ENCODE data around the gene PC.
"Not testable (repeated sequence)": the region's sequence is repeated elsewhere in the genome, so short reads cannot be mapped to it uniquely, and the experiment has no call there.

PC gene

DNA sequence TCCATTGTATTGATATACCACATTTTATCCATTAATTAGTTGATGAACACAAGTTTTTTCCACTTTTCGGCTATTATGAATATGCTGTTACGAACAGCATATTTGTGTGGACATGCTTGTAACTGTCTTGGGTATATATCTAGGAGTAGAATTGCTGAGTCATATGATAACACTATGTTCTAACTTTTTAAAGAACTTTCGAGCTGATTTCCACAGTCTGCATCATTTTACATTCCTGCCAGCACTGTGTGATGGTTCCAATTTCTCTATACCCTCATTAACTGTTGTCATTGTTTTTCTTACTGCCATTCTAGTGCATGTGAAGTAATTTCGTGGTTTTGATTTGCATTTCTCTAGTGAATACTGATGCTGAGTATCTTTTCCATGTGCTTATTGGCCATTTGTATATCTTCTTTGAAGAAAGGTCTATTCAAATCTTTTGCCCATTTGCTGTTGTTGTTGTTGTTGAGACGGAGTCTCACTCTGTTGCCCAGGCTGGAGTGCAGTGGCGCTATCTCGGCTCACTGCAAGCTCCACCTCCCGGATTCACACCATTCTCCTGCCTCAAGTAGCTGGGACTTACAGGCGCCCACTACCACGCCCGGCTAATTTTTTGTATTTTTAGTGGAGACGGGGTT lies 122.3 kb downstream of the PC start:
- DNase-seq = no peak

DNA sequence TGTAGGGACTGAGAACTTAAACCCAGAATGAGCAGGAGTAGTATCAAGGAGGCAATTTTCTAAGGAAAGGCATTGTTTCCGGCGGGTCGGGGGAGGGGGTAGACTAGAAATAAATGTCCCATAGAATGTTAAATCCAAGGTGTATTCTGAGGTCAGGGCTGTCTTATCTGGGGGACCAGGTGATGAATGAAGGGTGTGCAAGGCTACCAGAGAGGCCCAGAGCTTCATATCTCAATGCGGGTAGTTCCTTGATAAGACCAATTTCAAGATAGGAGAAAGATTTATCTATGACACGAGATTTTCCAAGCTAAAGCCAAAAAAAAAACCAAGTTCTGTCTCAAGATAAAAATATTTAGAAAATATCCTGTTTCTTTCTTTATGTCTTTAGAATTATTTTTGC lies 123.2 kb downstream of the PC start:
- no peak for DNase-seq

GRCh38 chr11:66834539-66834845 lies 123.7 kb downstream of the PC start:
- no peak for DNase-seq

GRCh38 chr11:66824573-66824972 lies 133.6 kb downstream of the PC start:
- not testable (repeated sequence) for DNase-seq

DNA sequence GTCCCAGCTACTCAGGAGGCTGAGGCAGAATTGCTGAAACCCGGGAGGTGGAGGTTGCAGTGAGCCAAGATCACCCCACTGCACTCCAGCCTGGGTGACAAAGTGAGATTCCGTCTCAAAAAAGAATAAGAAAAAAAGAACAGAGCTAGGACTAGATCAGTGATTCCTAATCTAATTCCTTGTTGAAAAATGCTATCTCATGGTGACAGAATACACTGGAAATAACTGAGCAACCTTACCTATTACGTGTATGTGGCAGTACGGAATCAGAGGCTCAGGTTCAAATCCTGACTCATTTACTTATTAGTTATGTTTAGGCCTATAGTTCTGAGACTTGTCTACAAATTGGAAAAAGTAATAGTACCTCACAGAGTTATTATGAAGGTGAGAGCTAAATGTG lies 134.5 kb downstream of the PC start:
- DNase-seq = no peak

GRCh38 chr11:66820901-66821300 lies 137.3 kb downstream of the PC start:
- DNase-seq = no peak

DNA sequence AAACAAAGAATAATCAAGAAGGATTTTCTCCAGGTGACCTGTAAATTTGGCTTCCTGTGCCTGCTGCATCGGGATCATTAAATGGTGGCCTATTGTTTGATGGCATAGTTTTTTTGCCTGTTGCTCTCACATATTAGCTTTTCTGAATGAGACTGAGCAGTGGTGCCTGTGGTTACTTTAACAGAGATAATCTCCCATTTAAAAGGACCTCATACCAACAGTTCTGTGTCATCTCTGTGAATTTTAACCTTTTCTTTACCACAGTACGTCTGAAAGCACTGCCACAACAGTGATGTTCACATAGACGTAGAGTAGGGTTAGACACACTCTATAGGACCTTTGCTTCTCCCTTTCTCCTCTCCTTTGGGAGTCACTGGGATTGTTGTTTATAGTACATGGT lies 137.8 kb downstream of the PC start:
- no peak for DNase-seq

GRCh38 chr11:66818231-66818955 lies 139.8 kb downstream of the PC start:
- DNase-seq = no peak

DNA sequence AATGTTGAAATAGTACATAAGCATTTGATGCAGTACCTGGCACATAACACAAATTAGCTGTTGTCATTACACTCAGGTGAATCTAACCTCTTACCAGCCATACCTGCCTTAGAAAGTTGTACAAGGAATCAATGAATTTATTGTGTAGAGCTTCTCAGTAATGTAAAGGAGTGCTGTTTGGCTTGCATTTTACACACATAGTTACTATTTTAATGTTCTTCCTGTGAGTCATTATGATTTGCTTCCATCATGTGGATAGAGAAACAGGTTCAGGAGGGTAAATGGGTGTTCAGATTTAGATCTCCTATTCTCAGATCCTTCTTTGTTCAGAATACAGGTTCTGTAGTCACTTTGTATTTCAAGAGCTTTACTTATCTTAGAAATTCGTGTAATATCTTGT lies 142.5 kb downstream of the PC start:
- no peak for DNase-seq

DNA sequence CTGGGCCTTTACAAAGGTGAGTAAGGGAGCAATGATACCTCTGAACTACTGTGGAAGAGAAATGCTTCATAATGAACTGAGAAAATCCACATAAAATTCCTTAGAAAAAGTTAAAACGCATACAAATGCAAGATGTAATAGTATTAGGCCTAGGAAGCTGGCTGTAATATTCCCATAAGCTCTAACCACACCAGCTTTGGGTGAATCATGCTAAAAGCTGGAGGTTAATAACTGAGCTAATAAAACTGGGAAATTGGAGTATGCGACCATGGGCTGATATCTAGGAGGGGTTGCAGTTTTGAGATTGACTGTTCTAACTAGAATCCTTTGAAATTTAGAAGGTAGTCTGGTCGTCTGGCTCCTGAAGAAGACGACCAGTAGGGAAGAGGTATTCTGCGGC lies 143.5 kb downstream of the PC start:
- DNase-seq = no peak

GRCh38 chr11:66810576-66811185 lies 147.5 kb downstream of the PC start:
- no peak for DNase-seq

DNA sequence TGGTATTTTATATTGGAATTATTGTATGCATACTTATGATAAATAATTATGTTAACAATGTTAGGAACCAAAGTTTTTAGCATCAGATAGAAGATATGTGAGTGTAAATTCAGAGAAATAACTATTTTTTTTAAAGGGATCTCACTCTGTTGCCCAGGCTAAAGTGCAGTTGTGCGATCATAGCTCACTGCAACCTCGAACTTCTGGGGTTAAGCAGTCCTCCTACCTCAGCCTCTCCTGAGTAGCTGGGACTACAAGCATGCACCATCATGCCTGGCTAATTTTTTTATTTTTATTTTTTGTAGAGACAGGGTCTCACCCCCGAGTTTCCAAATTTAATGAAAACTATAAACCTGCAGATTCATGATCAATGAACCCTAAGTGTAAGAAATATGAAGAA lies 148.6 kb downstream of the PC start:
- no peak for DNase-seq

GRCh38 chr11:66800720-66801428 lies 157.3 kb downstream of the PC start:
- DNase-seq = no peak

DNA sequence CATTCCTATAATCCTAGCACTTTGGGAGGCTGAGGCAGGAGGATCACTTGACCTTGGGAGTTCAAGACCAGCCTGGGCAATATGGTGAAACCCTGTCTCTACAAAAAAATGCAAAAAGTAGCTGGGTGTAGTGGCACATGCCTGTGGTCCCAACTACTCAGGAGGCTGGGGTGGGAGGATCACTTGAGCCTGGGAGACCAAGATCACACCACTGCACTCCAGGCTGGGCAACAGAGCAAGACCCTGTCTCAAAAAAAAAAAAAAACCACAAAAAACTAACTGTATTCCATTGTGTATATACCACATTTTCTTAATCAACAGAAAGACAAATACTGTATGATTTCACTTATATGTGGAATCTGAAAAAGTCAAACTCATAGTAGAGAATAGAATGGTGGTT lies 158.4 kb downstream of the PC start:
- DNase-seq = not testable (repeated sequence)
